H1 (cell line): ENCODE results near the gene SH3BP5. TPM values are rescaled to one million over a fixed set of nuclear protein-coding genes. Genes with fewer than 3 reads are reported as not detected.

ENCODE experiments used
- HDAC2 ChIP-seq, 2 experiments: fragments of 300-600 bp in 1 of 2; sonication (generic) in 1 of 2; IDR thresholded peaks; 2 replicates each; pipeline ENCODE4 v1.6.1; 2011 to 2012; ENCODE audit warnings: low read depth in 2 of 2, low read length in 2 of 2, mild to moderate bottlenecking in 2 of 2, moderate library complexity in 2 of 2, borderline replicate concordance in 1 of 2, inconsistent platforms in 1 of 2
- JUND ChIP-seq: IDR thresholded peaks from 2 replicates; pipeline ENCODE4 v1.6.1; 2011; ENCODE audit warnings: mild to moderate bottlenecking, improper control_type of control experiment, low read length
- KDM4A ChIP-seq: IDR thresholded peaks from one replicate; pipeline ENCODE4 v1.7.1; 2012; ENCODE audit warnings: low read depth, mild to moderate bottlenecking, moderate library complexity, low read length, inconsistent platforms; ENCODE audit not compliant: severe bottlenecking
- MAX ChIP-seq: IDR thresholded peaks from 2 replicates; pipeline ENCODE4 v1.6.1; 2012; ENCODE audit warnings: inconsistent platforms
- NRF1 ChIP-seq: IDR thresholded peaks from 2 replicates; pipeline ENCODE4 v1.6.1; 2011; ENCODE audit warnings: mild to moderate bottlenecking, low read depth, low read length, improper control_type of control experiment
- TBP ChIP-seq: IDR thresholded peaks from 2 replicates; pipeline ENCODE4 v1.6.1; 2011; ENCODE audit warnings: low read depth, low read length, improper control_type of control experiment
- polyA plus RNA-seq, 7 experiments: library from polyadenylated mRNA; depleted of rRNA in 3 of 7; stranded (reverse) in 5 of 7; unstranded in 2 of 7; fragments of >200 nt in 5 of 7; fragments of 200-250 nt in 2 of 7; gene quantifications; 1 replicate in 5 of 7; 2 replicates in 1 of 7; 4 replicates in 1 of 7; pipeline versions ENCODE4 v1.2.1 to v1.2.3, GENCODE V29; 2011 to 2013; ENCODE audit warnings: missing spikeins in 2 of 7, mixed read lengths in 2 of 7
- total RNA-seq: library from RNA; stranded (reverse); fragmentation: NEBNext Ultra II Directional; extraction: Animal tissue kit (Norgen Biotek cat#: 25700); gene quantifications from 2 replicates; pipeline ENCODE4 v1.2.1, GENCODE V29; 2021

The SH3BP5 gene
- total and polyA plus RNA-seq, 2 of the 8 experiments (the other 6 are each of a cell fraction or from before 2014, with no cell fraction given): 7.1 to 9.7 TPM

- TF ChIP-seq HDAC2 (IDR thresholded peaks at IDR 0.05; ENCODE audit: borderline replicate concordance in 1 of 2, low read depth in 2 of 2, low read length in 2 of 2): no peak
- no peak for TF ChIP-seq NRF1
- no peak for TF ChIP-seq MAX
- no peak for TF ChIP-seq TBP
- TF ChIP-seq JUND: no peak
- no peak for TF ChIP-seq KDM4A
These were observed 70.4 kb downstream of the SH3BP5 start (continued) for GRCh38 chr3:15262021-15262420.
